GM23338 (cell line): ENCODE results near the gene KCNB1.

Experiments
- CREB1 ChIP-seq: fragments of 250-450 bp; sonication (Bioruptor Pico); IDR thresholded peaks from 2 replicates; pipeline ENCODE4 v1.5.0; 2020; ENCODE audit warnings: low read depth, mild to moderate bottlenecking, moderate library complexity
- CTCF ChIP-seq, 2 experiments: fragments of 200-600 bp in 1 of 2; sonication (generic) in 1 of 2; conservative IDR thresholded peaks; 2 replicates each; pipeline versions ENCODE4 v1.5.1 to v1.6.1; 2016 to 2017; ENCODE audit warnings: antibody characterized with exemption in 2 of 2, low read depth in 2 of 2, mild to moderate bottlenecking in 2 of 2, moderate library complexity in 1 of 2
- ETS1 ChIP-seq: IDR thresholded peaks from 2 replicates; pipeline ENCODE4 v1.6.1; 2016; ENCODE audit warnings: antibody characterized with exemption
- EZH2 ChIP-seq: fragments of 200-600 bp; sonication (generic); IDR thresholded peaks from one replicate; pipeline ENCODE4 v1.8.0; 2017; ENCODE audit warnings: antibody characterized with exemption, mild to moderate bottlenecking, low read depth; ENCODE audit not compliant: unreplicated experiment
- EZH2phosphoT487 ChIP-seq: fragments of 200-600 bp; sonication (generic); IDR thresholded peaks from one replicate; pipeline ENCODE4 v1.8.1; 2018; ENCODE audit warnings: antibody characterized with exemption; ENCODE audit not compliant: unreplicated experiment
- POLR2AphosphoS5 ChIP-seq: IDR thresholded peaks from 2 replicates; pipeline ENCODE4 v1.6.1; 2016; ENCODE audit warnings: antibody characterized with exemption, low read depth
- STAT1 ChIP-seq: IDR thresholded peaks from one replicate; pipeline ENCODE4 v1.6.1; 2016; ENCODE audit warnings: antibody characterized with exemption; ENCODE audit not compliant: unreplicated experiment
- TF ChIP-seq, protein P1 (sequence below): IDR thresholded peaks from one replicate; pipeline ENCODE4 v1.6.1; 2018; ENCODE audit warnings: antibody characterized with exemption; ENCODE audit not compliant: unreplicated experiment

DNA sequence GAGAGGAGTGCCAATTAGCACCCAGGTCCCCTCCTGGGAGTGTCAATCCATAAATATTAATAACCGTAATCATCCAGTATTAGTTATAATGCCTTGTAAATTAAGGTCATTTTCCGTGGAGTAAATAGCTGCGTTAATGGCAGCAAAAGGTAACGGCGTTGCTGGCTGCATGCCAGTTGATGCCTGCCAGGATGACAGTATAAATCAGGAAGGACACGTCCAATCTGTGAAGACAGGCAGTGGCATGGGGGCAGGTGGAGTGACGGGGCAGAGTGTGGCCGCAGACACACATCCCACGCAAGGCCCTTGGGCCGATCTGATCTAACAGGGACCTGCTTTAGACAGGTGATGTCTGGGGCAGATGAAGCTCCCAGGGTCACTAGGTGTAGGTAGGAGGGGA lies 49.1 kb downstream of the KCNB1 start:
- TF ChIP-seq CTCF (conservative IDR thresholded peaks at IDR 0.05; ENCODE audit: low read depth in 2 of 2) (no peak), EZH2 (no peak), POLR2AphosphoS5 (no peak), EZH2phosphoT487 (no peak), CREB1 (CRISPR knock-in tag) (no peak), ETS1 (no peak), STAT1 (no peak)
- TF ChIP-seq, protein P1, sequence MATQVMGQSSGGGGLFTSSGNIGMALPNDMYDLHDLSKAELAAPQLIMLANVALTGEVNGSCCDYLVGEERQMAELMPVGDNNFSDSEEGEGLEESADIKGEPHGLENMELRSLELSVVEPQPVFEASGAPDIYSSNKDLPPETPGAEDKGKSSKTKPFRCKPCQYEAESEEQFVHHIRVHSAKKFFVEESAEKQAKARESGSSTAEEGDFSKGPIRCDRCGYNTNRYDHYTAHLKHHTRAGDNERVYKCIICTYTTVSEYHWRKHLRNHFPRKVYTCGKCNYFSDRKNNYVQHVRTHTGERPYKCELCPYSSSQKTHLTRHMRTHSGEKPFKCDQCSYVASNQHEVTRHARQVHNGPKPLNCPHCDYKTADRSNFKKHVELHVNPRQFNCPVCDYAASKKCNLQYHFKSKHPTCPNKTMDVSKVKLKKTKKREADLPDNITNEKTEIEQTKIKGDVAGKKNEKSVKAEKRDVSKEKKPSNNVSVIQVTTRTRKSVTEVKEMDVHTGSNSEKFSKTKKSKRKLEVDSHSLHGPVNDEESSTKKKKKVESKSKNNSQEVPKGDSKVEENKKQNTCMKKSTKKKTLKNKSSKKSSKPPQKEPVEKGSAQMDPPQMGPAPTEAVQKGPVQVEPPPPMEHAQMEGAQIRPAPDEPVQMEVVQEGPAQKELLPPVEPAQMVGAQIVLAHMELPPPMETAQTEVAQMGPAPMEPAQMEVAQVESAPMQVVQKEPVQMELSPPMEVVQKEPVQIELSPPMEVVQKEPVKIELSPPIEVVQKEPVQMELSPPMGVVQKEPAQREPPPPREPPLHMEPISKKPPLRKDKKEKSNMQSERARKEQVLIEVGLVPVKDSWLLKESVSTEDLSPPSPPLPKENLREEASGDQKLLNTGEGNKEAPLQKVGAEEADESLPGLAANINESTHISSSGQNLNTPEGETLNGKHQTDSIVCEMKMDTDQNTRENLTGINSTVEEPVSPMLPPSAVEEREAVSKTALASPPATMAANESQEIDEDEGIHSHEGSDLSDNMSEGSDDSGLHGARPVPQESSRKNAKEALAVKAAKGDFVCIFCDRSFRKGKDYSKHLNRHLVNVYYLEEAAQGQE = no peak
